Gastroesophageal sphincter (tissue), 4 donors: ENCODE data around the gene PGK1. TPM values are rescaled to one million over a fixed set of nuclear protein-coding genes. Genes with fewer than 3 reads are reported as not detected.
A peak's percentile ranks its signal among the peaks of the same experiment; 100 is the strongest.
"Not testable (repeated sequence)": the region's sequence is repeated elsewhere in the genome, so short reads cannot be mapped to it uniquely, and the experiment has no call there.

Experiments used
- ATAC-seq: fragments of 150-250 bp; one replicate; pipeline ENCODE4 v1.9.1; 2016; ENCODE audit warnings: mild to moderate bottlenecking, moderate library complexity
- H3K27ac ChIP-seq, 4 donors: fragments of 200-600 bp; sonication (generic) in 3 of 4; 1 replicate in 3 of 4; 2 replicates in 1 of 4; pipeline ENCODE4 v1.5.1; 2016 to 2019
- H3K27me3 ChIP-seq: fragments of 200-600 bp; sonication (generic); one replicate; pipeline ENCODE4 v1.5.1; 2019
- H3K36me3 ChIP-seq, 2 donors: fragments of 200-600 bp; sonication (generic); one replicate each; pipeline ENCODE4 v1.5.1; 2019; ENCODE audit warnings: control low read depth in 1 of 2
- H3K4me1 ChIP-seq, 3 donors: fragments of 200-600 bp; sonication (generic); 1 replicate in 2 of 3; 2 replicates in 1 of 3; pipeline ENCODE4 v1.5.1; 2016 to 2019; ENCODE audit warnings: control low read depth in 2 of 3
- H3K4me3 ChIP-seq, 2 donors: fragments of 200-600 bp; sonication (generic); one replicate each; pipeline ENCODE4 v1.5.1; 2019; ENCODE audit warnings: mild to moderate bottlenecking in 1 of 2, moderate library complexity in 1 of 2
- H3K9me3 ChIP-seq, 3 donors: fragments of 200-600 bp; sonication (generic); one replicate each; pipeline ENCODE4 v1.5.1; 2017 to 2019; ENCODE audit warnings: control low read depth in 2 of 3
- EP300 ChIP-seq: sonication (generic); formaldehyde crosslinking; IDR thresholded peaks from one replicate; pipeline ENCODE4 v1.6.1; 2017; ENCODE audit warnings: antibody characterized with exemption, mild to moderate bottlenecking
- POLR2A ChIP-seq, 2 donors: fragments of 450-650 bp; IDR thresholded peaks; one replicate each; pipeline ENCODE4 v1.6.1; 2017; ENCODE audit warnings: antibody characterized with exemption in 2 of 2, mild to moderate bottlenecking in 2 of 2, moderate library complexity in 1 of 2
- POLR2AphosphoS5 ChIP-seq: sonication (generic); formaldehyde crosslinking; IDR thresholded peaks from one replicate; pipeline ENCODE4 v1.6.1; 2017; ENCODE audit warnings: antibody characterized with exemption
- WGBS, 2 donors: methylation state at CpG; one replicate each; pipeline ENCODE4 v1.1.5; 2018; ENCODE audit warnings: low coverage in 1 of 2; 5-methylcytosine and 5-hydroxymethylcytosine counted together
- total RNA-seq, 4 donors: library from RNA; depleted of rRNA; stranded (reverse); fragments of >200 nt; gene quantifications; one replicate each; pipeline ENCODE4 v1.1.0, GENCODE V29; 2016
- TF ChIP-seq, protein P1 (sequence below), 4 experiments: fragments of 200-600 bp in 2 of 4; fragments of 450-650 bp in 2 of 4; sonication (generic) in 1 of 4; IDR thresholded peaks; one replicate each; pipeline ENCODE4 v1.5.1; 2017 to 2019; ENCODE audit warnings: antibody characterized with exemption in 4 of 4, mild to moderate bottlenecking in 2 of 4, moderate library complexity in 2 of 4

PGK1 gene
- total RNA-seq, 4 donors from 2014 or later: 204 to 360 (median 274) TPM

DNA sequence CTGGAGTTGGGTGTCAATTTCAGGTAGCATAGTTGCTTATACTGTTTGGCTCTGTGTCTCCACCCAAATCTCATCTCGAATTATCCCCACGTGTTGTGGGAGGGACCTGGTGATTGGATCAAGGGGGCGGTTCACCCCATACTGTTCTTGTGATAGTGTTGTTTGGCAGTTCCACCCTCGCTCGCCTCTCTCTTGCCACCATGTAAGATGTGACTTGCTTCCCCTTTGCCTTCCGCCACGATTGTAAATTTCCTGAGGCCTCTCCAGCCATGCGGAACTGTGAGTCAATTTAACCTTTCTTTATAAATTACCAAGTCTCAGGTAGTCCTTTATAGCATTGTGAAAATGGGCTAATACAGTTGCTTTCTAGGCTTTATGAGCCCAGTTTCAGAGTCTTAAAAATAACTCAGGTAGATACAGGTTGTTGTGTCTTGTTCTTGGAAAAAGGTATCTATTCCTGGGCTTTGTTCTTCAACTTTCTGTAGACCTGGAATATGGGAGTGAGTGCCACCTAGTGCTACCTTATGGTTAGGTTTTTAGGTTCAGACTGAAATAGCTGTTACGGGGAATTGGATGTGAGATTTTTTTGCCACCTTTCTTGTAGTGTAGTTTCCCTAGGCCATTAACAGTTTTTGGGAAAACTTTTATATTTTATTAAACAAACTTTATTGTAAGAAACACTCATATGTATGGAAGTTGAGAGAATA lies 15.6 kb downstream of the PGK1 start:
- Histone ChIP-seq H3K36me3 (peaks cover 3 to 95% of the 10 kb centered on the region in 2 donors), H3K4me1 (peaks cover 0 to 7% (median 0%) of the 10 kb centered on the region in 3 donors), H3K27me3 (no peaks in the 10 kb centered on the region), H3K4me3 (no peak overlapping the region), H3K27ac (no peak overlapping the region), H3K9me3 (no peaks in the 10 kb centered on the region)
- no peak for ATAC-seq
- WGBS, 2 donors: 60 to 63% methylated on average over 2 to 9 of the region's 9 CpGs
- TF ChIP-seq, protein P1, sequence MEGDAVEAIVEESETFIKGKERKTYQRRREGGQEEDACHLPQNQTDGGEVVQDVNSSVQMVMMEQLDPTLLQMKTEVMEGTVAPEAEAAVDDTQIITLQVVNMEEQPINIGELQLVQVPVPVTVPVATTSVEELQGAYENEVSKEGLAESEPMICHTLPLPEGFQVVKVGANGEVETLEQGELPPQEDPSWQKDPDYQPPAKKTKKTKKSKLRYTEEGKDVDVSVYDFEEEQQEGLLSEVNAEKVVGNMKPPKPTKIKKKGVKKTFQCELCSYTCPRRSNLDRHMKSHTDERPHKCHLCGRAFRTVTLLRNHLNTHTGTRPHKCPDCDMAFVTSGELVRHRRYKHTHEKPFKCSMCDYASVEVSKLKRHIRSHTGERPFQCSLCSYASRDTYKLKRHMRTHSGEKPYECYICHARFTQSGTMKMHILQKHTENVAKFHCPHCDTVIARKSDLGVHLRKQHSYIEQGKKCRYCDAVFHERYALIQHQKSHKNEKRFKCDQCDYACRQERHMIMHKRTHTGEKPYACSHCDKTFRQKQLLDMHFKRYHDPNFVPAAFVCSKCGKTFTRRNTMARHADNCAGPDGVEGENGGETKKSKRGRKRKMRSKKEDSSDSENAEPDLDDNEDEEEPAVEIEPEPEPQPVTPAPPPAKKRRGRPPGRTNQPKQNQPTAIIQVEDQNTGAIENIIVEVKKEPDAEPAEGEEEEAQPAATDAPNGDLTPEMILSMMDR (IDR thresholded peaks at IDR 0.05): peak in 1 of 4 experiments; percentile 17
- no peak for TF ChIP-seq POLR2A (IDR thresholded peaks at IDR 0.05)

DNA sequence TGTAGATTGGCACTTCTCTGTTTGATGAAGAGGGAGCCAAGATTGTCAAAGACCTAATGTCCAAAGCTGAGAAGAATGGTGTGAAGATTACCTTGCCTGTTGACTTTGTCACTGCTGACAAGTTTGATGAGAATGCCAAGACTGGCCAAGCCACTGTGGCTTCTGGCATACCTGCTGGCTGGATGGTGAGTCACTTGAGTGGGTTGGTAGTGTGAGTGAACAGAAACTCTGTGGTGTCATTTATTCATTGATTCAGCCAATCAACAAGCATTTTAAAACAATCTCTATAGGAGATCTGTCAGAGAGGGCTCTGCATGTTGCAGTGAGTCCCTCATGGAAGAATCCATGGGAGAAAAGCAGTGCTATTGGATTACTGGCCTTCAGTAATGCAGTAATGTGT lies 19.1 kb downstream of the PGK1 start:
- Histone ChIP-seq H3K36me3 (peaks cover 3 to 91% of the 10 kb centered on the region in 2 donors), H3K4me3 (no peak overlapping the region), H3K9me3 (no peaks in the 10 kb centered on the region), H3K4me1 (no peaks in the 10 kb centered on the region), H3K27me3 (no peaks in the 10 kb centered on the region), H3K27ac (no peak overlapping the region)
- ATAC-seq: no peak
- TF ChIP-seq EP300 (no peak), POLR2A (IDR thresholded peaks at IDR 0.05) (no peak), POLR2AphosphoS5 (no peak)
- TF ChIP-seq, protein P1 (IDR thresholded peaks at IDR 0.05): no peak

DNA sequence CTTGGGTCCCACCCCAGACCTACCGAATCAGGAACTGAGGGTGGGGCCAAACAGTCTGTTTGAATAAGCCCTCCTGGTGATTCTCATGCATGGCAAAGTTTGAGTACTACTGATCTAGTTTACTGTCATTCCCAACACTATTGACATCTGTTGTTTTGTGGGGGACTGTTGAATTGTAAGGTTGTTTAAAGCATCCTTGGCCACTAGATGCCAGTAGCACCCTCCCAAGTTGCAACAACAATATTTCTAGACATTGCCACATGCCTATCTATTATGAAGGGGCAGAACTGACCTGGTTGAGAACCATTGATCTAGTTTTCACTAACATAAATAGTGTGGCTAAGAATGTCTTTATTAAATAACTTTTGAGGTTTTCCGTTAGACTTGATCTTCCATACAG lies 20.3 kb downstream of the PGK1 start:
- H3K9me3 ChIP-seq: no peaks in the 10 kb centered on the region
- ATAC-seq: no peak
- no peaks in the 10 kb centered on the region for H3K27me3 ChIP-seq
- 51 to 82% methylated on average over 2 of the region's 2 CpGs for WGBS, 2 donors
- H3K27ac ChIP-seq: no peak overlapping the region
- no peak for TF ChIP-seq POLR2AphosphoS5
- no peak for TF ChIP-seq POLR2A (IDR thresholded peaks at IDR 0.05)
- TF ChIP-seq EP300: no peak
- TF ChIP-seq, protein P1 (IDR thresholded peaks at IDR 0.05): peak in 1 of 4 experiments; percentile 6
- H3K36me3 ChIP-seq: peaks cover 0 to 91% of the 10 kb centered on the region in 2 donors
- H3K4me3 ChIP-seq: no peak overlapping the region
- H3K4me1 ChIP-seq: no peaks in the 10 kb centered on the region

DNA sequence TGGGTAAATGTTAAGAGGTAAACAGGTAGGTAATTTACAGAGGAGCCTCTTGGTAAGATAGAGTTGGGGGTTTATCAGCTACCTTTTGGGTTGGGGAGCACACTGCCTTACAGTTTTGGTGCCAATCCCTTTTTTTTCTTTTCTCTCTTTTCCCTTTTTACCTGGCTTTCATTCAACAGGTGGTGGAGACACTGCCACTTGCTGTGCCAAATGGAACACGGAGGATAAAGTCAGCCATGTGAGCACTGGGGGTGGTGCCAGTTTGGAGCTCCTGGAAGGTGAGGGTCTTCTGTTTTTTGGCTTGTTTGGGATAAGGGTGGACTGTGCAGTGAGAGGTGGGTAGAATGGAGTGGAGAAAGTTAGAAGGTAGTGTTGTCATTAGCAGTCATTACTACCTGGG lies 21.1 kb downstream of the PGK1 start:
- ATAC-seq: no peak
- Histone ChIP-seq H3K4me3 (no peak overlapping the region), H3K27me3 (no peaks in the 10 kb centered on the region), H3K9me3 (no peaks in the 10 kb centered on the region), H3K4me1 (no peaks in the 10 kb centered on the region), H3K27ac (peak overlapping the region in 1 of 4 donors; percentile 31), H3K36me3 (peaks cover 0 to 88% of the 10 kb centered on the region in 2 donors)
- WGBS, 2 donors: no CpG with 5 or more reads among the region's 1 CpG
- TF ChIP-seq POLR2AphosphoS5 (no peak), EP300 (no peak), POLR2A (IDR thresholded peaks at IDR 0.05) (no peak)
- TF ChIP-seq, protein P1 (IDR thresholded peaks at IDR 0.05): no peak

DNA sequence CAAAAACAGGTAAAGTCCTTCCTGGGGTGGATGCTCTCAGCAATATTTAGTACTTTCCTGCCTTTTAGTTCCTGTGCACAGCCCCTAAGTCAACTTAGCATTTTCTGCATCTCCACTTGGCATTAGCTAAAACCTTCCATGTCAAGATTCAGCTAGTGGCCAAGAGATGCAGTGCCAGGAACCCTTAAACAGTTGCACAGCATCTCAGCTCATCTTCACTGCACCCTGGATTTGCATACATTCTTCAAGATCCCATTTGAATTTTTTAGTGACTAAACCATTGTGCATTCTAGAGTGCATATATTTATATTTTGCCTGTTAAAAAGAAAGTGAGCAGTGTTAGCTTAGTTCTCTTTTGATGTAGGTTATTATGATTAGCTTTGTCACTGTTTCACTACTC lies 21.7 kb downstream of the PGK1 start:
- not testable (repeated sequence) for H3K27ac ChIP-seq, H3K27me3 ChIP-seq, ATAC-seq, H3K4me3 ChIP-seq, H3K4me1 ChIP-seq, H3K9me3 ChIP-seq
- peaks cover 0 to 82% of the 10 kb centered on the region in 2 donors for H3K36me3 ChIP-seq
